GM19452 (cell line): ENCODE measurements around the gene CSAG2.
"Not testable (repeated sequence)": the region's sequence is repeated elsewhere in the genome, so short reads cannot be mapped to it uniquely, and the experiment has no call there.

Experiments used
- ATAC-seq: cut with Tn5 transposase; IDR thresholded peaks from one replicate; pipeline ENCODE4 v1.9.1; 2021; ENCODE audit not compliant: unreplicated experiment

CSAG2 gene

DNA sequence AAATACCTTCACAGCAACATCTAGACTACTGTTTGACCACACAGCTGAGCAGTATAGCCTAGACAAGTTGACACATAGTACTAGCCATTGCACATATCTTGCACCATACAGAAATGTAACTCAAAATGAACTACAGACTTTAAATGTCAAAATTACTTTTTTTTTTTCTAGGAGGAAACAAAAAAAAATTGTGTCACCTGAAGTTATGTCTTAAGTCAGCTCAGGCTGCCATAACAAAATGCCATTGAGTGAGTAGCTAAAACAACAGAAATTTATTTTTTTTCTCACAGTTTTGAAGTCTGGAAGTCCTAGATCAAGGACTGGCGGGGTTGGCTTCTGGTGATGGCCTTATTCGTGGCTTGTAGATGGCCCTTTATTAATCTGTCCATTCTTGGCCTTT is at the start of gene CSAG2:
CSAG2 (minus strand) TSS at position 101 of the 400 bp plus-strand sequence. CDS start 161 bp downstream, outside the sequence.
- not testable (repeated sequence) for ATAC-seq

DNA sequence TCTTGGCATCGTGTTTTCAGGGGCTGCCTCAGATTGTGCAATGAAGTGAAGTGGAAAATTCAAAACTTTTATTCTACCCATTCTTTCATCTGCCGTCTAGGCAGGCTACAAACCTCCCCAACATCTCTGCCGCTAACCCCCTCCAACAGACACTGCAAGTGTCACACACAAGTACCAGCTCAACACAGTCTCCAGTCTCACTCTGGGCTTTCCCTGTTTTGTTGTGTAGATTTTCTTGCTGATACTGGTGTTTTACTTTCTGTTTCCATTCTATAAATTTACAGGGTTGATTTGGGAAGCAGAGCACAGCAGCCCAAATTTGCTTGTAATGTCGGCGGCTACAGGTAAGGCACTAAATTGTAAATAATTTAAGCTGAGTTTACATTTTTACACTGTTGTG is 45.8 kb upstream of the CSAG2 start:
- not testable (repeated sequence) for ATAC-seq

- ATAC-seq: not testable (repeated sequence)
These were observed 44.9 kb upstream of the CSAG2 start, which contains the start of gene MAGEA2 for GRCh38 chrX:152753686-152754650. Gene MAGEA2 (minus strand): TSS chrX:152753842. CDS start chrX:152751363, 2,479 bp downstream.

GRCh38 chrX:152738560-152738959 is 29.5 kb upstream of the CSAG2 start:
- no peak for ATAC-seq

- ATAC-seq: not testable (repeated sequence)
These were observed 27.5 kb upstream of the CSAG2 start for GRCh38 chrX:152736528-152736927.

DNA sequence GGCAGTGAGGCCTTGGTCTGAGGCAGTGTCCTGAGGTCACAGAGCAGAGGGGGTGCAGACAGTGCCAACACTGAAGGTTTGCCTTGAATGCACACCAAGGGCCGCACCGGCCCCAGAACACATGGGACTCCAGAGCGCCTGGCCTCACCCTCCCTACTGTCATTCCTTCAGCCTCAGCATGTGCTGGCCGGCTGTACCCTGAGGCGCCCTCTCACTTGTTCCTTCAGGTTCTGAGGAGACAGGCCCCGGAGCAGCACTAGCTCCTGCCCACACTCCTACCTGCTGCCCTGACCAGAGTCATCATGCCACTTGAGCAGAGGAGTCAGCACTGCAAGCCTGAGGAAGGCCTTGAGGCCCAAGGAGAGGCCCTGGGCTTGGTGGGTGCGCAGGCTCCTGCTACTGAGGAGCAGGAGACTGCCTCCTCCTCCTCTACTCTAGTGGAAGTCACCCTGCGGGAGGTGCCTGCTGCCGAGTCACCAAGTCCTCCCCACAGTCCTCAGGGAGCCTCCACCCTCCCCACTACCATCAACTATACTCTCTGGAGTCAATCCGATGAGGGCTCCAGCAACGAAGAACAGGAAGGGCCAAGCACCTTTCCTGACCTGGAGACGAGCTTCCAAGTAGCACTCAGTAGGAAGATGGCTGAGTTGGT is 26.9 kb upstream of the CSAG2 start:
- ATAC-seq: no peak

DNA sequence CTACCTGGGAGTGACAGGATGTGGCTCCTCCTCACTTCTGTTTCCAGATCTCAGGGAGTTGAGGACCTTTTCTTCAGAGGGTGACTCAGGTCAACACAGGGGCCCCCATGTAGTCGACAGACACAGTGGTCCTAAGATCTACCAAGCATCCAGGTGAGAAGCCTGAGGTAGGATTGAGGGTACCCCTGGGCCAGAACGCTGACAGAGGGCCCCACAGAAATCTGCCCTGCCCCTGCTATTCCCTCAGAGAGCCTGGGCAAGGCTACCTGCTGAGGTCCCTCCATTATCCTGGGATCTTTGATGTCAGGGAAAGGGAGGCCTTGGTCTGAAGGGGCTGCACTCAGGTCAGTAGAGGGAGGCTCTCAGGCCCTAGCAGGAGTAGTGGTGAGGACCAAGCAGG is 26.0 kb upstream of the CSAG2 start:
- ATAC-seq: no peak

DNA sequence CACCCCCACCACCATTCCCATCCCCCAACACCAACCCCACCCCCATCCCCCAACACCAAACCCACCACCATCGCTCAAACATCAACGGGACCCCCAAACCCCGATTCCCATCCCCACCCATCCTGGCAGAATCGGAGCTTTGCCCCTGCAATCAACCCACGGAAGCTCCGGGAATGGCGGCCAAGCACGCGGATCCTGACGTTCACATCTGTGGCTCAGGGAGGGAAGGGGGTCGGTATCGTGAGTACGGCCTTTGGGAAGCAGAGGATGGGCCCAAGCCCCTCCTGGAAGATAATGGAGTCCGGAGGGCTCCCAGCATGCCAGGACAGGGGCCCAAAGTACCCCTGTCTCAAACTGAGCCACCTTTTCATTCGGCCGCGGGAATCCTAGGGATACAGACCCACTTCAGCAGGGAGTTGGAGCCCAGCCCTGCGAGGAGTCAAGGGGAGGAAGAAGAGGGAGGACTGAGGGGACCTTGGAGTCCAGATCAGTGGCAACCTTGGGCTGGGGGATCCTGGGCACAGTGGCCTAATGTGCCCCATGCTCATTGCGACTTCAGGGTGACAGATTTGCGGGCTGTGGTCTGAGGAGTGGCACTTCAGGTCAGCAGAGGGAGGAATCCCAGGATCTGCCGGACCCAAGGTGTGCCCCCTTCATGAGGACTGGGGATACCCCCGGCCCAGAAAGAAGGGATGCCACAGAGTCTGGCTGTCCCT is 25.2 kb upstream of the CSAG2 start:
- ATAC-seq: not testable (repeated sequence)

DNA sequence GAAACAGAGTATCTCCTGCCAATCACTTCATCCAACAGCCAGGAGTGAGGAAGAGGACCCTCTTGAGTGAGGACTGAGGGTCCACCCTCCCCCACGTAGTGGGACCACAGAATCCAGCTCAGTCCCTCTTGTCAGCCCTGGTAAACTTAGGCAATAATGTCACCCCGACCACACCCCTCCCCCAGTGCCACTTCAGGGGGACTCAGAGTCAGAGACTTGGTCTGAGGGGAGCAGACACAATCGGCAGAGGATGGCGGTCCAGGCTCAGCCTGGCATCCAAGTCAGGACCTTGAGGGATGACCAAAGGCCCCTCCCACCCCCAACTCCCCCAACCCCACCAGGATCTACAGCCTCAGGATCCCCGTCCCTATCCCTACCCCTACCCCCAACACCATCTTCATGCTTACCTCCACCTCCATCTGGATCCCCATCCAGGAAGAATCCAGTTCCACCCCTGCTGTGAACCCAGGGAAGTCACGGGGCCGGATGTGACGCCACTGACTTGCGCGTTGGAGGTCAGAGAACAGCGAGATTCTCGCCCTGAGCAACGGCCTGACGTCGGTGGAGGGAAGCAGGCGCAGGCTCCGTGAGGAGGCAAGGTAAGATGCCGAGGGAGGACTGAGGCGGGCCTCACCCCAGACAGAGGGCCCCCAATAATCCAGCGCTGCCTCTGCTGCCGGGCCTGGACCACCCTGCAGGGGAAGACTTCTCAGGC is 24.3 kb upstream of the CSAG2 start, which contains the start of the genes CSAG1 and MAGEA12:
CSAG1 (minus strand) TSS at position 461 of the 715 bp plus-strand sequence. CDS start 1,261 bp downstream, outside the sequence.
MAGEA12 (plus strand) TSS at position 497 of the 715 bp plus-strand sequence. CDS start 2,405 bp downstream, outside the sequence.
- no peak for ATAC-seq

GRCh38 chrX:152725409-152725808 is 16.3 kb upstream of the CSAG2 start:
- ATAC-seq: no peak

GRCh38 chrX:152713815-152714787 is 5.0 kb upstream of the CSAG2 start, which contains the start of gene MAGEA2B:
Gene MAGEA2B (plus strand): TSS chrX:152714628. CDS start chrX:152717107, 2,479 bp downstream.
- ATAC-seq: not testable (repeated sequence)

DNA sequence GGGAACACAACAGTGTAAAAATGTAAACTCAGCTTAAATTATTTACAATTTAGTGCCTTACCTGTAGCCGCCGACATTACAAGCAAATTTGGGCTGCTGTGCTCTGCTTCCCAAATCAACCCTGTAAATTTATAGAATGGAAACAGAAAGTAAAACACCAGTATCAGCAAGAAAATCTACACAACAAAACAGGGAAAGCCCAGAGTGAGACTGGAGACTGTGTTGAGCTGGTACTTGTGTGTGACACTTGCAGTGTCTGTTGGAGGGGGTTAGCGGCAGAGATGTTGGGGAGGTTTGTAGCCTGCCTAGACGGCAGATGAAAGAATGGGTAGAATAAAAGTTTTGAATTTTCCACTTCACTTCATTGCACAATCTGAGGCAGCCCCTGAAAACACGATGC is 4.1 kb upstream of the CSAG2 start:
- not testable (repeated sequence) for ATAC-seq

- not testable (repeated sequence) for ATAC-seq
These were observed 2.6 kb downstream of the CSAG2 start for GRCh38 chrX:152706500-152706899.

DNA sequence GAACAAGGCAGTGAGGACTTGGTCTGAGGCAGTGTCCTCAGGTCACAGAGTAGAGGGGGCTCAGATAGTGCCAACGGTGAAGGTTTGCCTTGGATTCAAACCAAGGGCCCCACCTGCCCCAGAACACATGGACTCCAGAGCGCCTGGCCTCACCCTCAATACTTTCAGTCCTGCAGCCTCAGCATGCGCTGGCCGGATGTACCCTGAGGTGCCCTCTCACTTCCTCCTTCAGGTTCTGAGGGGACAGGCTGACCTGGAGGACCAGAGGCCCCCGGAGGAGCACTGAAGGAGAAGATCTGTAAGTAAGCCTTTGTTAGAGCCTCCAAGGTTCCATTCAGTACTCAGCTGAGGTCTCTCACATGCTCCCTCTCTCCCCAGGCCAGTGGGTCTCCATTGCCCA is 8.7 kb downstream of the CSAG2 start:
- ATAC-seq: not testable (repeated sequence)

DNA sequence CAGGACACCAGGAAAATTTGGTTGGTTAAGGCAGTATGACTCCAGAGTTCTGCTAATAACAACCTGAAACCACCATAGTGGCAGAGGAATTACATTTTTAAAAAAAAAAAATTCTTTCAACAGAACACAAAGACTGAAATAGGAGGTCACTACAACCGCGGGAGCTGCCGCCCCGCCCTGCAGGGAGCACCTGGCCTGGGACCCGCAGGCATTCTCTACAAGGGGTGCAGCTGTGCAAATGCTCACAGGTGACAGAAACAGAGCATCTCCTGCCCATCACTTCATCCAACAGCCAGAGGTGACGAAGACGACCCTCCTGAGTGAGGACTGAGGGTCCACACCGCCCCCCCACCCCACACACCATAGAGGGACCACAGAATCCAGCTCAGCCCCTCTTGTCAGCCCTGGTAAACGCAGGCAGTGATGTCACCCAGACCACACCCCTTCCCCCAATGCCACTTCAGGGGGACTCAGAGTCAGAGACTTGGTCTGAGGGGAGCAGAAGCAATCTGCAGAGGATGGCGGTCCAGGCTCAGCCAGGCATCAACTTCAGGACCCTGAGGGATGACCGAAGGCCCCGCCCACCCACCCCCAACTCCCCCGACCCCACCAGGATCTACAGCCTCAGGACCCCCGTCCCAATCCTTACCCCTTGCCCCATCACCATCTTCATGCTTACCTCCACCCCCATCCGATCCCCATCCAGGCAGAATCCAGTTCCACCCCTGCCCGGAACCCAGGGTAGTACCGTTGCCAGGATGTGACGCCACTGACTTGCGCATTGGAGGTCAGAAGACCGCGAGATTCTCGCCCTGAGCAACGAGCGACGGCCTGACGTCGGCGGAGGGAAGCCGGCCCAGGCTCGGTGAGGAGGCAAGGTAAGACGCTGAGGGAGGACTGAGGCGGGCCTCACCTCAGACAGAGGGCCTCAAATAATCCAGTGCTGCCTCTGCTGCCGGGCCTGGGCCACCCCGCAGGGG is 10.8 kb downstream of the CSAG2 start, which contains the start of gene MAGEA3:
MAGEA3 (plus strand) TSS at position 843 of the 980 bp plus-strand sequence. CDS start 2,039 bp downstream, outside the sequence.
- ATAC-seq: not testable (repeated sequence)

GRCh38 chrX:152681012-152681411 is 28.1 kb downstream of the CSAG2 start:
- peak; percentile 80 for ATAC-seq

DNA sequence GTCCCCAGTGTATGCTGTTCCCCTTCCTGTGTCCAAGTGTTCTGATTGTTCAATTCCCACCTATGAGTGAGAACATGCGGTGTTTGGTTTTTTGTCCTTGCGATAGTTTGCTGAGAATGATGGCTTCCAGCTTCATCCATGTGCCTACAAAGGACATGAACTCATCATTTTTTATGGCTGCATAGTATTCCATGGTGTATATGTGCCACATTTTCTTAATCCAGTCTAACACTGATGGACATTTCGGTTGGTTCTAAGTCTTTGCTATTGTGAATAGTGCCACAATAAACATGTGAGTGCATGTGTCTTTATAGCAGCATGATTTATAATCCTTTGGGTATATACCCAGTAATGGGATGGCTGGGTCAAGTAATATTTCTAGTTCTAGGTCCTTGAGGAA is 34.4 kb downstream of the CSAG2 start:
- not testable (repeated sequence) for ATAC-seq
